ENCODE measurements around the gene PRM2. TPM values are rescaled to one million over a fixed set of nuclear protein-coding genes. Genes with fewer than 3 reads are reported as not detected.

The PRM2 gene
- total RNA-seq, 1 experiment from 2014 or later: not detected

- Mint-ChIP-seq H3K27me3 (ENCODE audit: unreplicated experiment) (no peaks in the 10 kb centered on the region), H3K4me1 (ENCODE audit: low read depth, unreplicated experiment) (peaks cover 8% of the 10 kb centered on the region), H3K36me3 (ENCODE audit: insufficient read depth, unreplicated experiment) (no peaks in the 10 kb centered on the region), H3K4me3 (ENCODE audit: low read depth, unreplicated experiment) (no peak overlapping the region), H3K9me3 (ENCODE audit: low read depth, unreplicated experiment) (no peaks in the 10 kb centered on the region), H3K27ac (ENCODE audit: unreplicated experiment) (no peak overlapping the region)
- no TSS peak for BruUV-seq (replicated peaks)
- intact Hi-C loops (cut with micrococcal nuclease; ENCODE audit: unreplicated experiment): no loop called here
- CTCF ChIA-PET: no interaction called here
- DNase-seq: no peak
- TF ChIP-seq CTCF (IDR thresholded peaks at IDR 0.05; ENCODE audit: unreplicated experiment): no peak
These were observed 37.7 kb downstream of the PRM2 start for GRCh38 chr16:11238272-11239202.

- H3K36me3 Mint-ChIP-seq (ENCODE audit: insufficient read depth, unreplicated experiment): no peaks in the 10 kb centered on the region
- no peak for DNase-seq
- no TSS peak for BruUV-seq (replicated peaks)
- CTCF ChIA-PET: interaction anchor here (0.7 kb wide), 1 partner anchor 206 kb away, joined by 4 read pairs; no protein-coding TSS in a partner anchor
- H3K27ac Mint-ChIP-seq (ENCODE audit: unreplicated experiment): no peak overlapping the region
- no peak for TF ChIP-seq CTCF (IDR thresholded peaks at IDR 0.05; ENCODE audit: unreplicated experiment)
- no peak overlapping the region for H3K4me3 Mint-ChIP-seq (ENCODE audit: low read depth, unreplicated experiment)
- H3K4me1 Mint-ChIP-seq (ENCODE audit: low read depth, unreplicated experiment): peaks cover 17% of the 10 kb centered on the region
- H3K9me3 Mint-ChIP-seq (ENCODE audit: low read depth, unreplicated experiment): no peaks in the 10 kb centered on the region
- no peaks in the 10 kb centered on the region for H3K27me3 Mint-ChIP-seq (ENCODE audit: unreplicated experiment)
- intact Hi-C loops (cut with micrococcal nuclease; ENCODE audit: unreplicated experiment): no loop called here
These were observed 39.6 kb downstream of the PRM2 start for GRCh38 chr16:11236461-11237254.

DNA sequence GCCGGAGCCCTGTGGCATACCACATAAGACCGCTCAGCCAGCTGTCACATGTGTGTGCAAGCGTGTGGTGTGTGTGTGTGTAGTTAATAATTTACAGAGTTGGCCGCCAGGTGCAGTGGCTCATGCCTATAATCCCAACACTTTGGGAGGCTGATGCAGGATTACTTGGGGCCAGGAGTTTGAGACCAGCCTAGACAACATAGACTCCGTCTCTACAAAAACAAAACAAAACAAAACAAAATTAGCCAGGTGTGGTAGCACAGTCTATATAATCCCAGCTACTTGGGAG, 40.6 kb downstream of the PRM2 start:
- BruUV-seq (replicated peaks): no TSS peak
- Mint-ChIP-seq H3K36me3 (ENCODE audit: insufficient read depth, unreplicated experiment) (no peaks in the 10 kb centered on the region), H3K4me3 (ENCODE audit: low read depth, unreplicated experiment) (no peak overlapping the region), H3K27ac (ENCODE audit: unreplicated experiment) (no peak overlapping the region), H3K4me1 (ENCODE audit: low read depth, unreplicated experiment) (peaks cover 17% of the 10 kb centered on the region), H3K27me3 (ENCODE audit: unreplicated experiment) (no peaks in the 10 kb centered on the region), H3K9me3 (ENCODE audit: low read depth, unreplicated experiment) (no peaks in the 10 kb centered on the region)
- intact Hi-C loops (cut with micrococcal nuclease; ENCODE audit: unreplicated experiment): no loop called here
- no peak for TF ChIP-seq CTCF (IDR thresholded peaks at IDR 0.05; ENCODE audit: unreplicated experiment)
- CTCF ChIA-PET: interaction anchor here (1.2 kb wide), 1 partner anchor 34 kb away, joined by 3 read pairs; no protein-coding TSS in a partner anchor
- peak; percentile 45 for DNase-seq

DNA sequence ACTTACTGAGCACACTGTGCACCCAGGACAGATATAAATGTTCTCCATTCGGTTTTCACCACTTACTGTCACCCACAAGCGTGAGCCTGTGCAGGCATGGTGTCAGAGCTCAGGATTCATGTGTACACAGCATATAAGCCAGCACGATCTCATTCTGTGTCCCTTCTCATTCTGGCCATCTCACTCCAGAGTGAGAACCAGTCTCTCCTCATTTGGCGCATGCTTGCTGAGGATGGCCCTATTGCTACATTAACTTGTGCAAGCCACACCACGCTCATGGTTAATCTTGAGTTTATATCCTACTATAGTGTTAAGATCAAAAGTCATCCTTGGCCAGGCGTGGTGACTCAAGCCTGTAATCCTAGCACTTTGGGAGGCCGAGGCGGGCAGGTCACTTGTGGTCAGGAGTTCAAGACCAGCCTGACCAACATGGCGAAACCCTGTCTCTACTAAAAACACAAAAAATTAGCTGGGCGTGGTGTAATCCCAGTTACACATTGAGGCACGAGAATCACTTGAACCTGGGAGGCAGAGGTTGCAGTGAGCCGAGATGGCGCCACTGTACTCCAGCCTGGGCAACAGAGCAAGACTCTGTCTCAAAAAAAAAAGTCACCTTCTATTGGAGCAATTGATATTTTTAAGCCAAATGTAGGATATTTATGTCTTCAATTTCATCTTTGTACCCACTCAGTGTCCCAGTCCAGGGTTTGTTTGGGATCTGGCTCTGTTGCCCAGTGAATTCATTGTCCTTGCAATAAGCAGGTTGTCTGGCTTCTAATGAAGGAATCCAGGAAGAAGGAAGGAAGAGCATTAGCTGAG, 41.2 kb downstream of the PRM2 start:
- Mint-ChIP-seq H3K27ac (ENCODE audit: unreplicated experiment) (no peak overlapping the region), H3K4me3 (ENCODE audit: low read depth, unreplicated experiment) (no peak overlapping the region), H3K36me3 (ENCODE audit: insufficient read depth, unreplicated experiment) (no peaks in the 10 kb centered on the region), H3K4me1 (ENCODE audit: low read depth, unreplicated experiment) (peaks cover 20% of the 10 kb centered on the region), H3K9me3 (ENCODE audit: low read depth, unreplicated experiment) (no peaks in the 10 kb centered on the region), H3K27me3 (ENCODE audit: unreplicated experiment) (no peaks in the 10 kb centered on the region)
- no TSS peak for BruUV-seq (replicated peaks)
- DNase-seq: no peak
- no peak for TF ChIP-seq CTCF (IDR thresholded peaks at IDR 0.05; ENCODE audit: unreplicated experiment)
- CTCF ChIA-PET: interaction anchor here (1.2 kb wide), 1 partner anchor 34 kb away, joined by 3 read pairs; no protein-coding TSS in a partner anchor
- intact Hi-C loops (cut with micrococcal nuclease; ENCODE audit: unreplicated experiment): no loop called here
